ENCODE measurements around the gene AKAP5. TPM values are rescaled to one million over a fixed set of nuclear protein-coding genes. Genes with fewer than 3 reads are reported as not detected.

AKAP5 gene
- total and polyA plus RNA-seq, 2 of the 8 experiments (the other 6 are each of a cell fraction or from before 2014, with no cell fraction given): 0.50 to 3.8 TPM

- Histone ChIP-seq H3K56ac (replicated peaks; ENCODE audit: insufficient read length, low read depth, low read length) (no peak overlapping the region), H3K14ac (ENCODE audit: insufficient read length) (no peak overlapping the region), H3K79me2 (ENCODE audit: control insufficient read depth in 1 of 2, insufficient read depth in 2 of 2, low read length in 2 of 2) (no peaks in the 10 kb centered on the region), H3K18ac (ENCODE audit: extremely low read depth, low read length) (no peak overlapping the region), H3K4me2 (ENCODE audit: insufficient read depth in 1 of 2, low read depth in 2 of 2, low read length in 2 of 2) (no peak overlapping the region), H2BK120ac (replicated peaks; ENCODE audit: low read depth, low read length) (no peak overlapping the region), H2BK5ac (ENCODE audit: low read depth, low read length) (no peak overlapping the region), H3K4me1 (replicated peaks in 1 of 4; ENCODE audit: control insufficient read depth in 3 of 4, insufficient read depth in 4 of 4, low read length in 3 of 4) (peaks cover 0 to 6% (median 4%) of the 10 kb centered on the region in 4 experiments; a peak in 4 of 7 replicates), H3K4me3 (ENCODE audit: extremely low read depth in 1 of 4, insufficient read depth in 2 of 4, low read depth in 3 of 4, low read length in 4 of 4) (no peak overlapping the region), H3K9me3 (ENCODE audit: insufficient read depth in 2 of 2, low read depth in 1 of 2, low read length in 1 of 2) (no peaks in the 10 kb centered on the region), H3K9ac (replicated peaks in 1 of 4; ENCODE audit: extremely low read depth in 1 of 4, low read depth in 3 of 4, low read length in 3 of 4) (no peak overlapping the region), H4K5ac (ENCODE audit: insufficient read length, low read depth, low read length) (no peak overlapping the region), H2BK20ac (ENCODE audit: low read length) (no peak overlapping the region), H4K91ac (replicated peaks; ENCODE audit: insufficient read length, low read length) (no peak overlapping the region), H4K20me1 (replicated peaks in 1 of 2; ENCODE audit: control insufficient read depth in 1 of 2, insufficient read depth in 2 of 2, low read length in 2 of 2) (peaks cover 0 to 4% of the 10 kb centered on the region in 2 experiments), H3K36me3 (ENCODE audit: control insufficient read depth in 2 of 4, insufficient read depth in 4 of 4, low read length in 3 of 4) (no peaks in the 10 kb centered on the region; a peak in 1 of 8 replicates), H2AK5ac (ENCODE audit: low read depth, low read length) (no peak overlapping the region), H2BK12ac (ENCODE audit: low read depth, low read length) (no peak overlapping the region), H2BK15ac (ENCODE audit: low read length) (no peak overlapping the region), H3K79me1 (ENCODE audit: low read depth, low read length) (no peaks in the 10 kb centered on the region), H3K23ac (ENCODE audit: insufficient read length) (no peak overlapping the region), H3K27ac (ENCODE audit: low read depth, low read length) (no peak overlapping the region), H4K8ac (ENCODE audit: extremely low read depth, insufficient read depth, low read length) (no peak overlapping the region), H3K23me2 (ENCODE audit: low read depth, low read length) (peaks cover 13% of the 10 kb centered on the region), H2AFZ (ENCODE audit: low read length) (no peak overlapping the region), H3K4ac (replicated peaks; ENCODE audit: insufficient read length, low read depth, low read length) (no peak overlapping the region), H3K27me3 (replicated peaks in 1 of 4; ENCODE audit: control insufficient read depth in 3 of 4, extremely low read depth in 1 of 4, insufficient read depth in 3 of 4, low read length in 3 of 4) (no peaks in the 10 kb centered on the region)
- no peak for FAIRE-seq
- 83% methylated on average over 3 of the region's 3 CpGs; no CpG with 5 or more reads in 1 of the 2 experiments for WGBS, 2 experiments (ENCODE audit: extremely low coverage in 1 of 2, insufficient coverage in 1 of 2, insufficient read length in 1 of 2, insufficient replicate concordance in 2 of 2, low coverage in 1 of 2, low lambda C conversion rate in 2 of 2, missing lambda C conversion rate in 1 of 2)
- ChIA-PET POLR2A (ENCODE audit: partially characterized antibody) (interaction anchor here (1.0 to 6.1 kb wide), 4 partner anchors 9 to 130 kb away, joined by 3 to 52 read pairs (median 6); partner anchors contain the start of genes ZBTB1 and ZBTB25), CTCF (ENCODE audit: partially characterized antibody) (interaction anchor here (0.7 to 2.0 kb wide), 4 partner anchors 9 to 124 kb away, joined by 3 to 6 read pairs (median 3); no protein-coding TSS in a partner anchor)
- DNase-seq (ENCODE audit: low read depth in 1 of 2, low spot score in 2 of 2): no peak
- TF ChIP-seq RNF2 (IDR thresholded peaks at IDR 0.05; ENCODE audit: borderline replicate concordance, low read depth, low read length, missing control alignments, poor library complexity, severe bottlenecking) (no peak), GTF2F1 (IDR thresholded peaks at IDR 0.05; ENCODE audit: borderline replicate concordance, low read depth, low read length) (no peak), SAP30 (IDR thresholded peaks at IDR 0.05; ENCODE audit: insufficient read depth, insufficient replicate concordance, low read length) (no peak), SUZ12 (IDR thresholded peaks at IDR 0.05; ENCODE audit: low read length) (no peak), SP1 (IDR thresholded peaks at IDR 0.05; ENCODE audit: low read depth, low read length) (no peak), CHD2 (IDR thresholded peaks at IDR 0.05; ENCODE audit: low read length) (no peak), EZH2 (IDR thresholded peaks at IDR 0.05; ENCODE audit: low read depth, low read length, severe bottlenecking) (no peak), JUN (IDR thresholded peaks at IDR 0.05; ENCODE audit: low read depth, low read length) (no peak), SP2 (IDR thresholded peaks at IDR 0.05; ENCODE audit: low read length) (no peak), CHD1 (IDR thresholded peaks at IDR 0.05; ENCODE audit: low read depth, low read length) (no peak), ASH2L (IDR thresholded peaks at IDR 0.05; ENCODE audit: low read length) (no peak)
Observed at GRCh38 chr14:64467101-64467500, 1.8 kb downstream of the AKAP5 start.
